AG04449 (cell line): ENCODE results near the gene NECTIN4.

Source experiments
- CTCF ChIA-PET: fragments of 350-600 bp; formaldehyde crosslinking; extraction: SDS; loops from one replicate; lab custom pipeline; 2021; ENCODE audit warnings: antibody characterized with exemption; lab: Yijun Ruan, JAX
- POLR2A ChIA-PET: fragments of 400-600, 350-600 bp; formaldehyde crosslinking; extraction: SDS; loops from one replicate; lab custom pipeline; 2020; ENCODE audit warnings: antibody characterized with exemption, inconsistent platforms; lab: Yijun Ruan, JAX
- DNase-seq: peaks from one replicate; pipeline ENCODE4 v3.0.0-alpha.2; 2010; ENCODE audit warnings: low read depth, low spot score
- H3K4me3 ChIP-seq: 2 replicates; pipeline ENCODE4 v1.5.1; 2011; ENCODE audit warnings: low read depth, mild to moderate bottlenecking, control low read depth, low read length
- CTCF ChIP-seq: IDR thresholded peaks from one replicate; pipeline ENCODE4 v1.5.1; 2011; ENCODE audit warnings: mild to moderate bottlenecking, moderate library complexity, low read length, control low read depth, inconsistent platforms; ENCODE audit not compliant: insufficient read depth; ENCODE audit errors: missing control alignments

The NECTIN4 gene

GRCh38 chr1:161079436-161080110, 9.8 kb downstream of the NECTIN4 start:
- no peak for TF ChIP-seq CTCF
- no peak overlapping the region for H3K4me3 ChIP-seq
- POLR2A ChIA-PET, result no interaction called here
- CTCF ChIA-PET, result interaction anchor here (0.6 to 5.4 kb wide), 10 partner anchors 8 to 88 kb away, joined by 3 to 19 read pairs (median 4); partner anchors contain the start of genes PPOX and USF1
- DNase-seq, result no peak

- H3K4me3 ChIP-seq, result no peak overlapping the region
- POLR2A ChIA-PET, result no interaction called here
- CTCF ChIA-PET, result interaction anchor here (1.9 kb wide), 2 partner anchors 9 to 19 kb away, joined by 5 to 6 read pairs; no protein-coding TSS in a partner anchor
- no peak for TF ChIP-seq CTCF
- no peak for DNase-seq
These were observed 11.9 kb downstream of the NECTIN4 start for GRCh38 chr1:161077426-161077825.

GRCh38 chr1:161076410-161076809, 12.9 kb downstream of the NECTIN4 start:
- POLR2A ChIA-PET, result no interaction called here
- H3K4me3 ChIP-seq, result no peak overlapping the region
- no peak for DNase-seq
- no peak for TF ChIP-seq CTCF
- CTCF ChIA-PET, result interaction anchor here (1.9 kb wide), 2 partner anchors 8 to 20 kb away, joined by 5 to 6 read pairs; no protein-coding TSS in a partner anchor

- no peak overlapping the region for H3K4me3 ChIP-seq
- no peak for DNase-seq
- POLR2A ChIA-PET, result no interaction called here
- TF ChIP-seq CTCF, result no peak
- CTCF ChIA-PET, result interaction anchor here (1.2 to 8.9 kb wide), 2 partner anchors 23 to 28 kb away, joined by 4 to 100 read pairs; partner anchors contain the start of gene KLHDC9
These were observed 14.5 kb downstream of the NECTIN4 start for GRCh38 chr1:161074676-161075368.

GRCh38 chr1:161073474-161074121, 15.8 kb downstream of the NECTIN4 start:
- no peak for DNase-seq
- CTCF ChIA-PET, result interaction anchor here (1.1 to 8.9 kb wide), 4 partner anchors 8 to 27 kb away, joined by 4 to 100 read pairs (median 11); partner anchors contain the start of genes KLHDC9 and USF1
- no peak for TF ChIP-seq CTCF
- no peak overlapping the region for H3K4me3 ChIP-seq
- POLR2A ChIA-PET, result no interaction called here
